HuH-7.5 (cell line): ENCODE data around the gene POU6F2.
"Not testable (repeated sequence)": the region's sequence is repeated elsewhere in the genome, so short reads cannot be mapped to it uniquely, and the experiment has no call there.

ENCODE experiments used
- DNase-seq: peaks from one replicate; pipeline ENCODE4 v3.0.0; 2011; ENCODE audit warnings: low spot score

The POU6F2 gene

DNA sequence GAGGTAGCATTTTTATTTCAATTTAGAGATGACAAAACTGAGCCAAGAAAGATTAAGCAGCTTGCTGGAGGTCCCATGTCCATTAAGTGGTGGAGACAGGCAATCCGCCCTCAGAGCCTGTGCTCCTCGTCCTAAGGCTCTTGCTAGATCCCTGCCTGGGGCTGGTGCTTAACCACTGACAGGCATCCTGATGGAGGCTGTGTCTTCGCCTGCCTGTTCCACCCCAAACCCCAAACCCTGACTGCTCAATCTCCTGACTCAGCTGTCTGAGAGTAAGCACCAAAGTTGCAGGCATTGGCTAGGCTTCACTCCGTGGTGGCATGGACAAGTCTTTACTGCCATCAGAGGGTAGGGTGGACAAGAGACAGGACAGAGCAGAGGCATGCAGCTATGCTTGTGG is 209.4 kb downstream of the POU6F2 start:
- DNase-seq: no peak

DNA sequence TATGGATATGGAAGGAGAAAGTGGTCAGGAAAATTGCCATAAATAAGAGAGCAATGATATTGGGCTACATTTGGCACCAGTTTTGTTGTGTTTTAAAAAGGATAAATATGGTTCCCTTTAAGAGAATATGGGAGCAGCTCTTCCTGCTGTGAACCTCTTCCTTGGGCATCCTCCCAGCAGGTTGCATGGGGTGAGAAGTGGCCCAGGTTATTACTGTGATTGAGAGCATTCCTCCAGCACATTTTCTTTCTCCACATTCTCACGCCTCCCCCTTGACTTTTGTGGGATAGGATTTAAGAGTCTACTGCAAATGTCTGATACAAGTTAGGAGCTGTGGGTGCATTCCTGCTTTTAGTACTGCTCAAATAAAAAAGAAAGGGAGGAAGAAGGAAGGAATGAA is 214.8 kb downstream of the POU6F2 start:
- no peak for DNase-seq

DNA sequence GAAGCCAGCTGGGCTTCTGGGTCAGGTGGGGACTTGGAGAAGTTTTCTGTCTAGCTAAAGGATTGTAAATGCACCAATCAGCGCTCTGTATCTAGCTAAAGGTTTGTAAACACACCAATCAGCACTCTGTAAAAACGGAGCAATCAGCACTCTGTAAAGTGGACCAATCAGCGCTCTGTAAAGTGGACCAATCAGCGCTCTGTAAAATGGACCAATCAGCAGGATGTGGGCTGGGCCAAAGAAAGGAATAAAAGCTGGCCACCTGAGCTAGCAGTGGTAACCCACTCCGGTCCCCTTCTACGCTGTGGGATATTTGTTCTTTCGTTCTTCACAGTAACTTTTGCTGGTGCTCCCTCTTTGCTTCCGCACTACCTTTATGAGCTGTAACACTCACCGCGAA is 216.7 kb downstream of the POU6F2 start:
- DNase-seq: not testable (repeated sequence)

DNA sequence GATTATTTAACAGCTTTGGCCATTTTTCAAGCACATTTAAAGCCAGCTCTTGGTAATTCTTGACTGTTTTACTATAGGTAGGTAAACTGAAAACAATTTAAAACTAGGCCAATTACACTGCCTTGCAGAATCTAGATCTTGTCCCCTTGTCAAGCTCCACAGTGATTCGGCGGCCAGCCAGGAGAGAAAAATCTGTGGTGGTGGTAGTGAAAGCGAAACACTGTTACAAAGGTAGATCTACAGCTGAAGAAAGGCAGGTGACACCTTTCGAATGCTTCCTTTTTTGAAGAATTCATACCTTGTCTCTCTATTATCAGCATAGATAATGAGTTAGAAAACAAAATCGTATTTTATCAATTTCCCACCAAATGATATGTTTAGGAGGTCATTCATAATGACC is 218.3 kb downstream of the POU6F2 start:
- DNase-seq: no peak

DNA sequence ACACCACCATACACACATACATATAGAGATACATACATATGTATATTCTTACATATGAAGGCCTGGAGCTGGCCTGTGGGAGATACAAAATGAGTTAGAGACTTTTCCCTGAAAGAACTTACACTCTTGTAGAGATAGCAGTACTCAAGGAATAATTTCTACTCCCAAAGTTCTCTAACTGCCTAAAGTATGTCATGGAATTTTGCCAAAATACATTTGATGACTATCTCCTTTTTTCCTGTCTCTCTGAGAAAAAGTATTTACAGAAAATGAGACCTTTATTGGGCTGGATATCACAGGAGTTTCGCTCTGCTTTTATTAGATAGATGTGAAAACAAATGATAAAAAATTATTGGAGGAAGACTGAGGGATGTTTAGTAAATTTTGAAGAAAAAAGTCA is 220.1 kb downstream of the POU6F2 start:
- DNase-seq: no peak

DNA sequence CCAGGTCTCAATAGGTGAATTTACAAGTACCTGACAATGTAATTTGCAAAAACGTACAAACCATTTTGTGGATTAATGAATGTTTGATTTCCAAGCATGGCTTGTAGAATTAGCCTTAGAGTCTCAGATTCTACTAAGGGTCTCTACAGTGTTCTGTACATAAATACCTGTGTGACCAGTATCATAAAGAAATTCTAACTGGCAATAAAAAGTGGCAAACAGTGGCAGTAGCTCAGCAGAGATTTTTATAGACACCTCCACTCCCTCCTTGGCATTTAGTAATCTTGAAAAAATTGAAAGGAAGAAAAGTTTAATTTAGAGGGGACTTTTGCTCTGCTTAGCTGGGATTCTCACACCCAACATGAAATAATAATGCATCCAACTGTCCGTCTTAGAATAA is 220.8 kb downstream of the POU6F2 start:
- DNase-seq: no peak

DNA sequence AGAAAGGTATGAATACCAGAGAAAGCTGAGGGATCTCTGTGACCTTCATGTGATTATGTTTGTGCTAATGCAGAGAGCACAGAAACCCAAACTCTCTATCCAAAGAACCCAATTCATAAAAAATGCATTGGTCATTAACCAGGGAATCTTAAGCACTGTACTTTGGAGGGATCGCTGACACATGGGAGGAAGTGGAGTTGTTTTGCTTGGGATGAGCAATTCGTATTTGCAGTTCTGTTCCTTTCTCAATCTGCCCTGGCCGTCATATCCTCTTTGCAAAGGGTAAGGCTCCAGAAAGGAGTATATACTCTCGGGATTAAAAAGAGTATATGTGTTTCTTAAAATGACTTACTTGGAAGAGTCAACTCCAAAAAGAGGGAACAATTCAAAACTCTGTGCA is 221.3 kb downstream of the POU6F2 start:
- no peak for DNase-seq

DNA sequence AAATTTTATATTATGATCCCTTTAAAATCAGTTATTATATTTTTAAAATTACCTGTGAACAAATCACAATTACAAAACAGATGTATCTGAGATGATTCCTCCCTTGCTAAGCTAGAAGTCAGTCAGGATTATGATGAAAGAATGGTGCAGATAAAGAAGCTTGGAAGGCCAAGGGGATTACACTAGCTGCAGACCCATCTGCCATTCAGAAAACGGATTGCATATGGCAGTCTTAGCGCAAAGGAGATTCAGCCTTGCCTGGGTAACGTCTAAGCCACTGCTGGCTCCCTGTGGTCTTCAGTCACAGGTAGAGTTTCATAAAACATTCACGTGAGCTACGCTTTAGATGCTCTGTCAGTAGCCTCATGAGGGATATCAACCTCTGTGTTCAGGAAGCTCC is 222.2 kb downstream of the POU6F2 start:
- DNase-seq: no peak

DNA sequence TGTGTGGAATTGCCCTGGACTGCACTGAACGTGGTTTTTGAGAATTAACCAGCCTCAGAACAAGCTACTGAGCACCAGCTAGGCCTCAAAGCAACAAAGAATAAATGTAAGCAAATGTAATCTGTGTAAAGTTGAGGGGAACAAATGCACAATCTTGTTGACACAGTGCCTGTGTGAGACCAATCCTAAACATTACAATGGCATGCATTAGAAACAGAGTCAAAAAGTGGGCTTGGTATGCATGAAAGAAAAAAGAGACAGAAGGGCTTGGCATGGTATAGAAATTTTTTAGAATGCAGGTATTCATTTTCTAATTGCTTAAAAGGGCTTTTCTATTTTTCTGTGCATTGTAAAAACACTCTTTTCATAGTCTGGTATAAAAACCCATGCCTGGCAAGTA is 224.3 kb downstream of the POU6F2 start:
- DNase-seq: no peak

DNA sequence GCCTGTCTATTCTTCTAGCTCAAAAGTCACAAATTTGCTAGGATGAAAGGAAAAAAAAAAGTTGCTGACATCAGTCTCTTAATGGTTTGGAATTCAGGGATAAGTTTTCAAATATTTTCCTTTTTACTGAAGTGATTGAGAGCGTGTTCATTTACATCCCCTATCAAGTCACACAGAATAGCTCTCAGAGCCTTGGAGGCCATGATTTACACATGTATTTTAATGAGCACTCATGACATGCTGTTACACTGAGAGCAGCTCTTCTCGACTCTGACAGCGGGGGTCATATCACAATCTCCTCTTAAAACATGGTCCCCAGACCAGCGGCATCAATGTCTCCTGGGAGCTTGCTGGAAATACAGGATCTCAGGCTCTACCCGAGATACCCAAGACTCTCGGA is 232.7 kb downstream of the POU6F2 start:
- DNase-seq: no peak

DNA sequence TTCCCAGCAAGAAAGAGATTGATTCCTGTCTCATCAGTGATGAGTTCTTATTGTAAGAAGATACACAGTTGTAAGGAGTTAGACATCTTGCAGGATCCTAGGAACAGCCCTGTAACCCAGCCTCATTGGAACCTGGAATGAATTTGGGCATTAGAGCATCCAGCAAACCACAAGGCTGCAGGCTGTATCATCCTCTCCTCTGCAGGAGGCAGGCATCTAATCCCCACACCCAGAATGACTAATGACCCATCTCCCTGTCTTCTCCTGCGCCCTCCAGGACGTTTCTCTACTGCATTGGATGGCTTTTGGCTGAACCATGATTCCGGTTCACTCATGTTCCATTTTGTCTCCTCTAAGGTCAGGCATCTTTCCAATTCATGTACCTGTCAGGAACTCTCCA is 233.9 kb downstream of the POU6F2 start:
- DNase-seq: no peak

DNA sequence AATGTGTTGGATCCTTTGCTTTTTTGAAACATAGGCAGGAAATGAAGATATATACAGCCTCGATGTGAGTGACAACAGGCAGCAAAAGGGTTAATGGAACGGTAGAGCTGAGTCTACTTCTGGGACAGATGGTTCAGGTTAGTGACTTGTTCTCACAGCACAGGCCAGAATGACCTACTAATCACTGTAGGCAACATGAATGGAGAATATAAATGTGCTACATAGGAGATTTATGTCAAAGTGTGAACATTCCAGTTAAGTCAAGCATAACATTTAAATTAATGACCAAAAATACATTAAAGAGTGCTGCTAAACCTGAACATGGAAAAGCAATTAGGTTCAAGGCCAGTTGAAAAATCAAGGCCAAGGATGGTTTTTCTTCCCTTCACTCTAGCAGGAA is 235.2 kb downstream of the POU6F2 start:
- no peak for DNase-seq

DNA sequence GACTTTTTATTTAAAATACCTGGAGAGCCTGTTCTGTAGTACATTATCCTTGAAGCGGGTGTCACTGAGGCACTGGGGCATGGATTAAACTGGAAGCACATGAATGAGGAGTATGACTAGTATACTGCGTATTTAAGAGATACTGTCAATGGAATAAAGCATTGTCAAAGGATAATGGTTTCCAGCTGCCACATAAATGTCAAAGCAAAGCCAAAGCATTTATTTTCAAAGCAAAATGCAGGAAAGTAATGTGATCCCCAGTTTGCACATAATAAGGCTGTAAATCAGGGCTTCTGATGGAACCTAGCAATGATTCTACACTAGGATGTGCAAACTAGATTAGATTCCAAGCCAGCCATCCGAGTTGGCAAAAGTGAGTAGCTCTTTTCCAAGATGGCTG is 240.1 kb downstream of the POU6F2 start:
- DNase-seq: no peak

DNA sequence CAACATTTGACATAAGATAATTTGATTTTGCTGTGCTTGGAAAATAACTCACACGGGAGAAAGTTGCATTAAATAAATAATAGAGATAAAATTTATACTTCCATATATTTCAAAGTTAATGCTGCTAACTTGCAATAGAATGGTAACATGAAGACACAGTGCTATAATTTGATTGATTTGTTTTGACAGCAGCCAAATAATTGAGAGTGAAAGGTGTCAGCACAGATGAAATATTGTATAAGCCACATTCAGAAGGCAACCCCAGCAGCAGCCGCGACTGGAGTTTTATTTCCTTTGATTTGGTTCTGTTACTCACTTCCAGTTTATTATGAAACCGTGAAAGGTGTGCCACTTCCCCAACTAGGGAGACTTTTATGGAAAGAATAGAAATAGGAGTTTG is 242.2 kb downstream of the POU6F2 start:
- no peak for DNase-seq

DNA sequence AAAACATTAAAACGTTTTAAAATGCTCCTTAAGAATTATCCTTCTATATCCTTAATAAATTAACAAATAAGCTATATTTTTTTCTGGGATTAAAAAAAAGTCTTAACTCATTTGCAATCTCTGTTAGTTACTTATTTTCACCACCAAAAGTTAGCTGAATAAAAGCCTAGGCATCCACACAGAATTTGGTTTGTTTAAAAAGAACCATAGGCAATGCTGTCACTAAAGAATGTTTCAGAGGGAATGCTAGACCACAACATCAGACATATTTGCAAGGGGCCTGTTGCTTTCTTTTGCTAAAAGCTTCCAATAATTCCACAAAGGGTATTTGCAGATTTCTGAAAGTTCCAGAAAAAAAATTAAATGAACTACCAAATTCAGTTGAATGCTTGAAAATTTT is 244.2 kb downstream of the POU6F2 start:
- no peak for DNase-seq

DNA sequence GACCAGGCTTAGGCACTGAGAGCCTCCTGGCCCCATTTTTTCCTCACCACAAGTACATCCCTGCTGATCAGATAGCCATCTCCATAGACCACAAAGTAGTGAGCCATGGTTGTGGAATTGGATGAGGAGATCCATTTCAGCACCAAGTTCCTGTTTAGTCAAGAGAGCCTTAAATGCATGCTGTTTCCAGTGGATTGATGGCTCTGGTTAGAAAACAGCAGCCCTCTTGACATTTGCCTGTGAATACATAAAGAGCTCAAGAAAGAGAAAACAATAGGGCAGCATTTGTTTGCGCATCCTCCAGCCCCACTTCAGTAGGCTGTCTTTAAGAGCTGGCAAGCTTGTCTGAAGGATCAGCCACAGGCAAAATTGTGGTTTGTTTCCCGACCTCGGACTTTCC is 251.2 kb downstream of the POU6F2 start:
- no peak for DNase-seq

DNA sequence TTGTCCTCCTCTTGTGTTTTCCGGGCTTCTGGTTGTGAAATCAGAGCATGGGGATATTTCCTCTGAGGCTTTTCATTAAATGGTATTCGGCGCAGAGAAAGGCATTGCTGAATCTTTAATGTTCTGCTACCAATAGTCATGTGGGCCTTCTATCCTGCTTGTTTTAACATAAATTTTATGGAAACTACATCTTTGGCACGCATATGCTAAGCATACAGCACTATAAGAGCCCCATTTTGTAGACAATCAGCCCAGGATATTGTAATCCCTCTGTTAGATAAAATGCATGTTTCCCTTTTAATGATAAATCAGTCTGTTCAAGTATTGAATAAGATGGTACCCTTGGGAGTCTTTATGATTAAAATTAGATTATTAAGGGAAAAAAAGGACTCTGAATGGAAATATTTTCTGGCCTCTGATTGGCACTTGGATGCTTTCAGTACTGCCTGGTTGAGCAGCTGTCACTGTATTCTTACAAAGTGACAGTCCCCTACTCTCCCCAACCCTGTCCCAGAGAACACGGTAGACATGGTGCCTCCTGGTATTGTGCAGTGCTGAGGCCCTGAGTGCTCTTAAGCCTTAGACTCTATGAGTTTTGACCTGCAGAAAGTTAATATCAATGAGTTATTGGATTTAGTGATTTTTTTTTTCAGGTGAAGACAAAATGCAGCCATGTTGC is 256.3 kb downstream of the POU6F2 start:
- no peak for DNase-seq

DNA sequence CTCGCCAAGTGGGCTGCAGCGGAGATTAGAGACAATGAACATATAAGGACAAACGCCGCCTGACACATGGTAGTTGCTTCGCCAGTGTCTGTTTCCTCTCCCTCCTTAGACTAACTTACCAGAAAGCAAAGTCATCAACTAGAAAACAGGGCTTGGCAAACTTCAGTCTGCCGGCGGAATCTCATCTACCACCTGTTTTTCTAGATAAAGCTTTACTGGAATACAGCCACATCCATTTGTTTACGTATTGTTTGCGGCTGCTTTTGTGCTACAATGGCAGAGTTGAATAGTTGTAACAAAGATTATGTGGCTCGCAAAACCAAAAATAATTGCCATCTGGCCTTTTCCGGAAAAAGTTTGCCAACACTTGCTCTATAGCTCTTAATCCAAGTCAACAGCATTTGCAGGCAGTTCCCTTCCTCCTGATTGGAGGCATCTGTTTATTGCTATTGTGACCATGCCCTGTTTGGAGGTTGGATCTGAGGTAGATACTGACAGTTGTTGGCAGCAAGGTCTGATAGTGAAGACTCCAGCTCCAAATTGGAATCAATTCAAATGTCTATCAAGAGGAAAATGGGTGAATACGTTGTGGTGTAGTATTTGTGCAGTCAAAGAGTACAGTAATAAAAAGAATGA is 260.6 kb downstream of the POU6F2 start:
- no peak for DNase-seq

DNA sequence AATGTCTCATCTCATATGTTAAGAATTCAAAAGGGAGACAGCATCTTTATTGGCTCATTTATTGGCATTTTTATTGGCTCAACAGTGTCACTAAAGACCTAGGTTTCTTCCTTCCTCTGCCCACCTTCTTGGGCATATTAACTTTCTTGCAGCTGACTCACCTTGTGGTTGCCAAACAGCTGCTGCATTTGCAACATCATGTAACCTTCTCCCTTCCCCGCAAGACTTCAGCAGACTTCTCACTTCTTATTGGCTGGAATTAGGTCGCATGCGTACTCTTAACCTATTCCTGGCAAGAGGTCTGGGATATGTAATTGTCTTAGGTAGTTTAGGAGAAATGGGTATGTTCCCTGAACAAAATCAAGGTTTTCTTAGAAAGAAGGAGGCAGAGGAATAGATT is 263.2 kb downstream of the POU6F2 start:
- DNase-seq: no peak

DNA sequence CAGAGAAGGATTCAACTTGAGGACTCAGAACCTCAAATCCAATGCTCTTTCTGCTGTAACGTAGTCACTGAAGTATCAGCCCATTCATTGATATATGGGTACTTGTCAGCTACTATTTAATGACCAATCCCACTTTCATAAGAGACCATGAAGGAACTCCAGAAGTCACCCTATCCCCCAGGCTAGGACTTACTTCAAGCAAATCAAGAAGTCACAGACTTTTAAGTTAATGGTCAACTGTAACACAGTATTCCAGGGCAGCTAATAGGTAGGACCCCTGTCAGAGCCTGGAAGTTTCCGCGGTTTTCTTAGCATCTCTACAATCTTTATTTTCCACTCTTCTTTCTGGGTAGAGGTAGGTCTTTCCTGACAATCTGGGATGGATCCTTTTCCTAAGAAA is 269.9 kb downstream of the POU6F2 start:
- no peak for DNase-seq

DNA sequence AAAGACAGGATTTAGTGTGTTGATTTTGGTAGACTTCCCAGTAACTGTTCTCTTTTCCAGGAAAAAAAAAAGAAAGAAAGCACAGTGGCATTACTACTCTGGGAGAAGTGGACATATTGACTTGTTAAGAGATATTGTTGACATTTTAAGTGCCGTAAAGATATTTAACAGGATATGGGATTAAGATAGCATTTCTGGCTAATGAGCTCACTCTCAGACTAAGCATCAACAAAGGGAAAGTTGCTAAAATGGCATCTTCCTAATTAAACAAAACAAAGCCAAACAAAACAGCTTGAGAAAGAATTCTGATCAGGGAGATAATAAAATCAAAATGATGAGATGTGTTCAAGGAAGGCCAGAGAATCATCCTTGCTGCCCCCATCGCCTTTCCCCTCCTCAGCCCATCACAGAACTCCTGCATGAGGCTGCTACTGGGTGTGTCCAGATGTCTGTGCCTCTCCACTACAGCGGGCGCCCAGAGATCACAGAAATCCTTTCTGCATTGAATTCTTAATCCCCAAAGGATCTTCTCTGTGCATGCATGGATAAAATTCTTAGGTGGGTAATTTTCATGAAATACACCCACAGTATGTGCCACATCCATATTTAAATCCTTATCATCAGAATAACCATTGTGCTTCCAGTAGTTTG is 270.5 kb downstream of the POU6F2 start:
- no peak for DNase-seq

DNA sequence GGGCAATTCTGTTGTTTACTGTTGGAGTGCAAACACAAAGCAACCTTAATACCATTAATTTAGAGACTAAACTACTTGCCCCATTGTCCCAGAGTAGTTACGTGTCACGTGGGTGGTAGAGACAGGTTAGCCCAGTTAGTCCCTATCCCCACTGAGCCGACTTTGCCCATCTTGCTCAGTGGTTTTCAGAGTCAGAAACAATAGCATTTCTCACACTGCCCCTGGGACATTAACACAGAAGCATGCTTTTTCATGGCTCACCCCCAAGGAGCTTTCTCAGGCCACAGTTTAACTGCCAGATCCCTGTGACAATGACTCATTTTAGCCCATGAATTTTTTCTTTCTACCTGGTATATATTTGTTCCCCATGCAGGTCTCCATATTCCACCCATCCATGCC is 271.0 kb downstream of the POU6F2 start:
- DNase-seq: no peak

DNA sequence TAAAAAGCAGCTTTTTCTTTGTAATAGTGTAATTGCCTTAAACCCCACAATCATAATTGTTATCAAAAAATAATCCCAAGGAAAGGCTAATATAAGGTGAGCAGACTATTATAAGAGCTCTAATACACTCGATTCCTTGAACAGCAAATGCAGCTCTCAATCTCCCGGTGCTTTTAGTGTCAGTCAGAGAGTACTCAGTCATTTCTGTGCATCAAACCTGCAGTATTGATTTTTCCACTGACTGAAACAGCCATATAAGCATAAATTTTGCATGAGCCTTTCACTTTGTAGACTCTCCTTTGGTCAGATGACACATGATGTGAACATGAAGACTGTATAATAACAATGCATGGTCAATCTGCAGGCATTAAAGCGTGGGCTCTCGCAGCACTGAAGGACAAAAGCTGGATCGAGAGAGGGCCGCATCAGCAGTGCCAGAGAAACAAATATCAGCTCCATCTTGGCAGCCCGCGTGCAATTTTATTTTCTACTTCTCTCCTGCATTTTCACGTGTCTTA is 272.0 kb downstream of the POU6F2 start:
- DNase-seq: no peak

DNA sequence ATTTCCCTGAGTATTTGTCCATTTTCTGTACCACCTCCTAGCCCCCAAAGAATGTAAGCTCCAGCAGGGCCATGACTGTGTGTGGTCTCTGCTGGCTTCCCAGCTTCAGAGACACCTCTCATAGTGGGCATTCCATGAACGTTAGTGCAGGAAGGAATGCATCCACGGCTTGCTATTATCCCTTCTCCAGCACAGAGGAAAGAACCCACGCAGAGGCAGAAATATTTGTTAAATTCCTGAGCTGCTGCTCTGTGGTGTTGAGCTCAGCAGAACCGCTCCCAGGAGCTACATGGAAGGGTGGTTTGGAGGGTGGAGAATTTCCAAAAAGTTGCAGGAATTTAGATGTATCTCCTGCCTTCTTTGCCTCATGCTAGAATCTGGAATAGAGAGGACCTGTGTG is 275.2 kb downstream of the POU6F2 start:
- no peak for DNase-seq
